ENCODE results near the gene SDHA.
"Not testable (repeated sequence)": the region's sequence is repeated elsewhere in the genome, so short reads cannot be mapped to it uniquely, and the experiment has no call there.

Gene SDHA

GRCh38 chr5:223791-224190 lies 5.7 kb downstream of the SDHA start:
- DNase-seq = no peak

- no peak for DNase-seq
Observed at GRCh38 chr5:225334-225733, 7.2 kb downstream of the SDHA start.

GRCh38 chr5:227375-227774 lies 9.3 kb downstream of the SDHA start:
- not testable (repeated sequence) for DNase-seq

GRCh38 chr5:228886-229285 lies 10.8 kb downstream of the SDHA start:
- DNase-seq = no peak

- no peak for DNase-seq
Observed at GRCh38 chr5:230711-231110, 12.6 kb downstream of the SDHA start.

- no peak for DNase-seq
Observed at GRCh38 chr5:231661-232060, 13.5 kb downstream of the SDHA start.

- DNase-seq = not testable (repeated sequence)
Observed at GRCh38 chr5:233426-233825, 15.3 kb downstream of the SDHA start.

- DNase-seq = no peak
Observed at GRCh38 chr5:234450-234849, 16.3 kb downstream of the SDHA start.

GRCh38 chr5:235527-235926 lies 17.4 kb downstream of the SDHA start:
- DNase-seq = not testable (repeated sequence)

GRCh38 chr5:237931-238330 lies 19.8 kb downstream of the SDHA start:
- DNase-seq = not testable (repeated sequence)

- DNase-seq = not testable (repeated sequence)
Observed at GRCh38 chr5:240550-240949, 22.4 kb downstream of the SDHA start.

- DNase-seq = not testable (repeated sequence)
Observed at GRCh38 chr5:241045-241669, 23.0 kb downstream of the SDHA start.

- not testable (repeated sequence) for DNase-seq
Observed at GRCh38 chr5:243683-244367, 25.7 kb downstream of the SDHA start.

- not testable (repeated sequence) for DNase-seq
Observed at GRCh38 chr5:245717-246116, 27.6 kb downstream of the SDHA start.

- DNase-seq = not testable (repeated sequence)
Observed at GRCh38 chr5:250396-250795, 32.3 kb downstream of the SDHA start.

- not testable (repeated sequence) for DNase-seq
Observed at GRCh38 chr5:251016-251415, 32.9 kb downstream of the SDHA start.

GRCh38 chr5:251538-251937 lies 33.4 kb downstream of the SDHA start:
- DNase-seq = not testable (repeated sequence)

GRCh38 chr5:251975-252374 lies 33.9 kb downstream of the SDHA start:
- DNase-seq = not testable (repeated sequence)

- DNase-seq = no peak
Observed at GRCh38 chr5:252546-252945, 34.4 kb downstream of the SDHA start.

GRCh38 chr5:254322-254721 lies 36.2 kb downstream of the SDHA start:
- not testable (repeated sequence) for DNase-seq

GRCh38 chr5:255116-255515 lies 37.0 kb downstream of the SDHA start:
- DNase-seq = not testable (repeated sequence)

GRCh38 chr5:256347-256746 lies 38.2 kb downstream of the SDHA start:
- DNase-seq = not testable (repeated sequence)

- DNase-seq = peak; percentile 11
Observed at GRCh38 chr5:257148-257547, 39.0 kb downstream of the SDHA start.

GRCh38 chr5:263275-263974 lies 45.3 kb downstream of the SDHA start:
- DNase-seq = not testable (repeated sequence)
